Measurements from ENCODE around the gene OPRM1.
"Not testable (repeated sequence)": the region's sequence is repeated elsewhere in the genome, so short reads cannot be mapped to it uniquely, and the experiment has no call there.

OPRM1 gene

DNA sequence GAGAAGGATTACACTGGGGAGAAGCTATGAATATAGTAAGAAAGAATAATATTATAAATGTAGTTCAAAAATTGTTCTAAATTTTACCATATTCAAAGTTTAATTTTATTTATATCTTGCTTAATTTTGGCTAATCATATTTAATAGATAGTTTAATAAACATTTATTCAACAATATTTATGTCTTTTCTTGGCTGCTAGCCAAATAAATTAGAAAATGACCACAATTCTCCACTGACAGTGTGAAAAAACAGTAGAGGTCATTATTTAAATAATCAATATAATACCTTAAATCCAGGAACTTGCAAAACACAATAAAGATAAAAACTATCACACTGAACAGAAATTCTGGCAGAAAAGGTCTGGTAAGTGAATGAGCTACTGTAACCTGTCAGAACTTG is 171.6 kb downstream of the OPRM1 start:
- no peak for DNase-seq

DNA sequence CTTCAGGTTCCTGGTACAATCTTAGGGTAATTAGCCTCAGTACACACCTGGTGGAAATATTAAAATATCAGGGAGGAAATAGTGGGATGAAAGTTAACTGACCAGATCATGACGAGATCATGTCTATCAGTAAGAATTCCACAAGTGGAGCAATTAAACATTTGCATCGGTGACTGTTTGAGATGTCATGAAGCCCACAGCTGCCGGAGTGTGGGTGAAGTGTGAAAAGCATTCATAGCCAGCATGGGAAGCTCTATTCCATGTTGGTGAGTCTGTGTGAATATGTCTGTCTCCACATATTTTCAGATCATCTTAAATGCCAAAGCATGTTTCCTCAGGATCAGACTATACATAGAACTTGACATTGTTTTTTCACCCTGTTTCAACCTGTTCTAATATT is 174.7 kb downstream of the OPRM1 start:
- DNase-seq, result no peak

DNA sequence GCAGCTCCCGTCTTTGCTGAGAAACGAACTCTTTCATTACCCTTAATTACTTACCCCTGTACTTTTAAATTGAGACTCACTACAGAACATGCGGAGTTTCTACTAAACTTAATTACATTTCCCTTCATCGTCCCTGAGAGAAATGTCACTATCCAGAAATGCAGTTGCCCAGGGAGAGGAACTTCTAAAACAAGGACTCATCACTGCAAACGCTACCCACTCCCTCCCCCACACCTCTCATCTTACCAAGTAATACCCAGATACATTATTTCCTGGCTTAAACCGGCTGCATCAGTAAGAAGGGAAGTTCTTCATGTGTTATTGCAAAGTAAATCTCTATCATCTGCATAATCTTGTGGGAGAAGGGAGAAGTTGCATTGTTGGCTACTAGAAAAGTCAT is 179.3 kb downstream of the OPRM1 start:
- DNase-seq, result no peak

DNA sequence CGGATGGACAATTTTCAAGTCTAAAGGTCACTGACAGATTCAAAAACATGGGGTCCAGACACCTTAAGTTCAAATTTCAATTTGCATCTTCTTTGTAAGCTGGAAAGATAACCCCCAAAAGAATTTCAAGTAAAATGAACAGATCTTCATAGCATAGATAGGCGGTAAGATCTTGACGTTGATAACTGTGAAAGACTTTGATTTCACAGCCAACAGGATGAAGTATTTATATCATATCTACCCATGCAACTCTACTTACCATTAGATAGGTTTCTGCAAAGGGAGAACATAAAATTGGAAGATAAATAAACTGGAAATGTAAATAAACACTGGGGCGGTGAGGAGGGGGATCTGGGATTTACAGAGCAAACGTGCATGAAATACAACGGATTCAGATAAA is 179.7 kb downstream of the OPRM1 start:
- DNase-seq, result no peak

DNA sequence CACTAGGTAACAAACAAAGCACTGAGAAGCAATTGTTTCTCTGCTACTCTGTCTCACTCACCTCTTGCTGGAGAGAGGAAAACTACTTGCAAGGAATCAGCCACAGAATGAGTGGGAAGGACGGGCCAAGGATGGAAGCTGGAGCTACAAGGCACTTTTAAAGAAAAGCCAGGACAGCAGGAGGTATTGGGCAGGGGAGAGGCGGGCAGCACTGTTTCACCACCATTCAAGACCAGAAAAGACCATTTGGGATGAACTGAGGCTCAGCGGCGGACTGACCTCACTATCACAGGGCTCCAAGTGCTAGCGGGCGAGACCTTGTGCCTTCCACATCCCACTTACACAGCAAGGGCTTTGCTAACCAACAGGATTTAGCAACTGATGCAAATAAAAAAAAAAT is 180.2 kb downstream of the OPRM1 start:
- no peak for DNase-seq

DNA sequence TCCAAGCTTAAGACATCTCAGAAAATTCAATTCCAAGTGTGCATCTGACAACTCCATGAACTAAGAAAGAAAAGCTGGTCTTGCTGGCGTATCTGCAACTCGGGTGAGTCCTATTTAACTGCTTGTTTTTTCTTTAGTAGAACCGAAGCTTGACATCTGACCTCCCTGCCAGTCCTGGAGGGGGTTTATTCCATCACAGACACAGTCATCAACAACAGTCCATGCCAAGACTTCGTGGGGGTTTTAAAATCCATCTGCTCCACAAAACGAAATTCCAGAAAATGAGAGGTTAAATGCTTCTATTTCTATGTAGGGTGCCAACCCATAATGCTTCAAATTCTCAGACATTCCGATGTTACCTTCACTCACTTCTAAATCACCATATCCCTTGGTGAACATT is 183.7 kb downstream of the OPRM1 start:
- no peak for DNase-seq

DNA sequence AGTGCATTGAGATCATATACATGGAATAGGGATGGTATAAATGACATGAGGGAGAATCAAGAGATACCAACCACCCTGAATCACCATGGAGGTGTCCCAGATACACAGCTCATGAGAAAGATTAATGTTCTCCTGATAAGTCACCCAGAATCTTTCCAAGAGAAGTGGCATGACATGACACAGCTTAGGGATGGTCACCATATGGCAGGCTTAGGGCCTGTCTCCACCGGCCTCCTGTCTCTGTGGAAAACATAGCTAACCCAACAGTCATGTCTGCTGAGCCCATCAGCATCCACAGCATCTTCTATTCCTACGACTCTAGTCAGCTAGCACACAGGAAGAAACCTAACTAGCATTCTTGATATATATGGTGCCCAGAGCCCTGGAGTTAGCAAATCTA is 184.3 kb downstream of the OPRM1 start:
- DNase-seq, result no peak

DNA sequence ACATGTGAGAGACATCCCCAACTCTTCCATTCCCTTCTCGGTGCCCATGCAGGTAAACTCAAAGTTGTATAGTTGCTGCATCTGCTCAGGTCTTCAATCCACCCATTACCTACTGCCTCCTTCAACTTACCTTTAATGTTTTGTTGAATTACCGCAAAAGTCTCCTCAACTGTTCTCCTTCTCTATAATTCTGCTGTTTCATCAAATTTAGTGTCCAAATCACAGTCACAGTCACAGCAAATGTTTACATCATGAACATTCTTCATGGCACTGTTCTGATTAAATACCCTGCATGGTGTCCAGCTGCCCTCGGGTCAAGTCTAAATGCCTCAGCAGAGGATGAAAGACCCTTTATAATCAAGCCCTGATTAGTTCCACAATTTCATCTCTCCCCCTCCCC is 187.4 kb downstream of the OPRM1 start:
- DNase-seq, result no peak

DNA sequence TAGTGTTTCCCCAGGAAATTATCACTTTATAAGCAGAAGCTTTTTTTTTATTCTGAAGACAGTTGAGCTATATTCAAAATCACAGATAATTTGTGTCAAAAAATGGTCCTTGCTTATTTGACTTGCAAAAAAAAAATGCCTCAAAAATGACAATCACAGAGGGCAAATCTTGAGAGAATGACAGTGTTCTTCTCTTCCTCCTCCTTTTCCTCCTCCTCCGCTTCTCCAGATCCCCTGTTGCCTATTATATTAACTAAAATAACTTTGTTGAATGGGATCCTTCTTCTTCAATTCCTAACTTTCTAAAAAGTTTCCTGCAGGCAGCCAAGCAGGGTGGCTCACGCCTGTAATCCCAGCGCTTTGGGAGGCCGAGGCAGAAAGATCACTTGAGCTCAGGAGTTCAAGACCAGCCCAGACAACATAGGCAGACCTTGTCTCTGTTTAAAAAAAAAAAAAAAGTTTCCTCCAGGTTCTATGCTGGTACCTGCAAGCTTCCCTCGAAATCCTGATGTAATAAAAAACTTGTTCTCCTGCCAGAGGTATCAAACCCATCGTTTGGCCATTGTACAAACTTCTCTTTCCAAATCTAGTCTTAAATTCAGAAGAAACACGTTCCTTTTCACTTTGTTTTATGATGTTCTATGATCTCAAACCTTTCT is 189.0 kb downstream of the OPRM1 start:
- DNase-seq, result no peak

DNA sequence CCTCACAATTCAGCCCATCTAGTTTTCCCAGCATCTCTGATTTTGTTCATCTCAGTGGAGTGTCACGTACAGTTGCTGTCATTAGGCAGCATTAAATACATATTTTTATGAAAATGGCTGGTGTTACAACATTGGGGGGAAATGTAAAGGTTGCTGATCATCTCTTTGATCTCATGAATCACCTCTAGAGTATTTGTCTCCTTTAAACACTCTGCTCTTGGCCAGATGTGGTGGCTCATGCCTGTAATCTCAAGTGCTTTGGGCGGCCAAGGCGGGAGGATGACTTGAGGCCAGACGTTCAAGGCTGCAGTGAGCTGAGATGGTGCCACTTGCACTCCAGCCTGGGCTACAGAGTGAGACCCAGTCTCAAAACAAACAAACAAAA is 189.5 kb downstream of the OPRM1 start:
- DNase-seq, result no peak

DNA sequence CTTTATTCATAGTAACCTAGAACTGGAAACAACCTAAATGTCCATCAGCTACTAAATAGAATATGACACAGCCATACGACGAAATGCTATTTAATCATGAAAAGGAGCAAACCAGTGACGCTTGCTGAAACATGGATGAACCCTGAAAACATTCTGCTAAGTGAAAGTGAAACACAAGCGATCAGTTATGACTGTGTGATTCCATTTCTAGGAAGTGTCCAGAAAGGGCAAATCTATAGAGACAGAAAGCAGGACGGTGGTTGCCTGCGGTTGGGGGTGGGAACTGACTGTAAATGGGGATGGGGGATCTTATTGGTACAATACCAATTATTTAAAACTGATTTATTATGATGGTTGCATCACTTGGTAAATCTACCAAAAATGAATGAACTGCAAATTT is 190.7 kb downstream of the OPRM1 start:
- DNase-seq, result no peak

DNA sequence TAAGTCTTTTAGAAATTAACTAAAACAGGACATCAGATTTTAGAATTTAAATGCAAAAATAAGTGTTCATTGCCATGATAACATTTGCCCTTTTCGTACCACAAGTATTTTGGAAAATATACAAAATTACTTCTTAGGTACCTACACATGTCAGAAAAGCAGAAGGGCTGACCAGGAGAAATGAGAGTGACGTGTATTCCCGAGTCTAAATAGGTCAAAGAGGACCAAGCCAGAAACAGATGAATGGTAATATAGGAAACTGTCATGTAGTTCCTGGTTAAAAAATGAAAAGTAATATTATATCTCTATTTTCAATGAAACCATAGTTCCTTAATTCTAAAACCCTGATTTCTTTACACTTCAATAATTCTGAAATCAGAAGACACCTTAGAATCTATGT is 191.4 kb downstream of the OPRM1 start:
- DNase-seq, result no peak

DNA sequence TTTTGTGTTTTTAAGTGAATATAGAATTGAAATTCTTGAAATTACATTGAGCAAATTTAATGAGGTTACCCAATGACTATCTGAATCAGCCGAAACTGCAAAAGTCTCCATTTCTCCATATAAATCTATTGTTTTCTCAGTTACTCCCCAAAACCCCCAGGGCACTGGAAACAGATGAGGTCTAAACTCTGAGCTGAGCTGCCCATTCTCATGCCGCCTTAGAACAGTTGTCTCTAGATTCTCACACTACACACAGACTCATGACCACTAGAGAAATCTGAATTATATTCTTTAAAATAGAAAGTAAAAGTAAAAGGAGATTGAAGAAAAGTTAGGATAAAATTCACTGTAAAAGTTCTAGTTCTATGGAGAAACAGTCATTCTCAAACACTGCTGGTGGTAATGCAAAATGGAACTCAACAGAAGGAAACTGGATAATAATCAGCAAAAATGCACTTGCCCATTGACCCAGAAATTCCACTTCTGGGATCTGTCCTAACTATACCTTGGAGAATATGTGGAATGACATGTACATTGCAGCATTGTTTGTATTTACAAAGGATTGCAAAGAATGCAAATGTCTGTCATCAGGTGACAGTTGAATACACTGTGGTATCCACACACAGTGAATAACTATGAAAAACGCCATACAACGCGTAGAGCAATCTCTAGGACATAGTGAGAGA is 192.0 kb downstream of the OPRM1 start:
- DNase-seq, result no peak

DNA sequence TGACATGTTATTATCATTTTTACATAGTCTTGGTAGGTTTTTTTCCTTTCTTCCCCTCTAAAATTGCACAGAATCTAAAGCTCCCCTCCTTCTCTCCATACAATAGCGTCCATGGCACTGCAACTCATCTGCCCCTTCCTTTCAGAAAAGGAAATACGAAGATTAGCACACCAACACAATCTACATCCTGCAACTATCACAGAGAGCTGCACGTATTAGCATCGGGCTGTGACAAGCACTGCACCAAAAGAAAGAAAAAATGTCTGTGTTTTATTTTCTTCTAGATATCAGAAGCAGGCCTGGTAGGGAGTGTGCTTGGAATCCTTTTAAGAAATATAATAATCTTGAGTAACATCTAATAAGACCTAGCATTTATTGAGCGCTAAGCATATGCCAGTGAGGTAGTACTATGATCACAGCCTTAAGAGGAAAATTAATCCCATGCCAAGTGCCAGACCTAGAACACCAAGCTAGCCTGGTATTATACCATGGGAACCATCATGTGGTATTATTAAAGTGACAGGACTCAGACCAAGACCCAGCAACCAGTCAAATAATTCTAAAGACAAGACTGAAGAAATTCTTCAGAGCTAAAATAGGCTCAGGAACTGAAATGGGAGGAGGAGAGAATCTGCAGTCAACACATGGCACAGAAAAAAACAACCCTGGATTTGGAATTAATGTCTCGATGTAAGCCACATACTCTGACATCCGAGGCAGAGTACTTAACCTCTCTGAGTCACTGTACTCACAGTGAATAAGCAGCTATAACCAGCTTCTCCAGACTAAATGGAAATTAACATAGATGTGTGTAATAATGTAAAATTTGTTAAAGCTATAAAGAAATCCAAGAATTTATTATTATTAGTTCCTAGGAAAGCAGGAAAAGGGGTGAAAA is 193.2 kb downstream of the OPRM1 start:
- no peak for DNase-seq

DNA sequence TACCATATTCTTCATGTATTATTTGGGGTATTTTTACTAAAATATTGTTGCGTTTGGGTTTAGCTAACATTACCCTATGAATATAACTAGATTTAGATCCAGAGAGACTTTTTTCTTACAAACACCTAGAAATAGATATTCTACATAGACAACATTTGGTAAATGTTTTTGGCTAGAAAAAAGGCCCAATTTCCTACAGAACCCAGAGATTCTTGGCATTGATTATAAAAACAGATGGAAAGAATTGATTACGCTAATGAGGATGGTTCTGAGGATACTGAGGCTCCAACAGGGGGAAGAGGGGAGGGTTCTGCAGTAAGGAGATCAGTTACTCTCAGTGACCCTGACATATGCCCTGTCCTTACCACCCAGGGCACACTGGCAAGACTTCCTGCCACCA is 194.3 kb downstream of the OPRM1 start:
- DNase-seq, result no peak

DNA sequence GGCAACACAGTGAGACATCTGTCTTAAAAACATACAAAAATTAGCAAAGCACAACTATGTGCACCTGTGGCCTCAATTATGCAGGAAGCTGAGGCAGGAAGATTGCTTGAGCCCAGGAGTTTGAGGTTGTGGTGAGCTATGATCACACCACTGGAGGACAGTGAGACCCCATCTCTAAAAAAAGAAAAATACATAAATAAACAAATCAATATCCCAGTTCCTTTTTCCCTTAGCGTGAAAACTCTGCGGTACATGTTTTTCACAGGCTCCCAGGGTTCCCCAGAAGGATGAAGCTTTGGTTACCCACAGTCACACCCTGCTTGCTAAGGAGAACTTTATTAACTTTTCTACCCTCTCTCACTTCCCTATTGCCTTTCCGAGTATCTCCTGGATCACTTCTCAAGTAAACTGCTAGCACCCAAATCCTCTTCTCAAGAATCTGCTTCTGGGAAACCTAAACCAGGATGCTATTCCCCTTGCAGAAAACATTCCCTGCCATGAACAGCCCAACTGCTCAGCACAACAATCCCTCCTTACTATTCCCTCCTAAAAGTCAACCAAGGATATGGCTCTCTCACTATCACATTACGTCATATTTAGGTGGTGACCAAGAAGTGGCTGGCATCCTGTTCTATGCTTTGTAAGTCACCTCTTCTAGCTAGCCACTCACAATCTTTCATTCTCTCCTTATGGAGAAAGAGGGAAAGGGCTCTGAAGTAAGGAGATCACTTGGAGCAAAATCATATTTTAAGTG is 195.2 kb downstream of the OPRM1 start:
- DNase-seq, result no peak

DNA sequence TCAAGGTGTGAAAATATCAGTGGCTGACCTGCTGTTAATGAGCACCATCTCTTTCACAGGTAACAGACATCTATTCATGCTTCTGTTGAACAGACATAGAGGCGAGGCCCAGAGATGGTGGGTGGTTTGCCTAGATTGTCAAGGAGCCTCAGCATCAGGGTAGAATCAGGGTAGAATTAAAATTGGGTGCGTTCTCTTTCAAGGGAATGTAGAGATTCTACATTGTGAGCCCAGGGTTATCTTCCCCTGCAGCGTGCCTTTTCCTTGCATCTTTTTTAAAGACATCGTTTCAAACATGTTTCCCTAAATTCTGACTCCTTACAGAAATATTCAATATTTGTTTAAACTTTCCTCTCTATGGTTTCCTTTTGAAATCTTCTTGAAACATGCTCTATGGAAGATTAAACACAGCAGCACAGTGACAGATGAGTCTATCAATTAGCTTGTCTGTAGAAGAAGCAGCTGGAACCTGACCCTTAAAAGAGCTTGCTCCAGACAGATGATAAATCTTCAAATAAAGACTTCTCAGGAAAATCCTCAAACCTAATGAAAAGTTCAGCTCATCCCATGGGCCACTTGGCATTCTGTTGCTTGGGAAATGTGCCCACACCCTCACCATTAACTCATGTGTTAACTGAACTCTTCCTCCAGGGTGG is 197.7 kb downstream of the OPRM1 start:
- DNase-seq, result no peak

DNA sequence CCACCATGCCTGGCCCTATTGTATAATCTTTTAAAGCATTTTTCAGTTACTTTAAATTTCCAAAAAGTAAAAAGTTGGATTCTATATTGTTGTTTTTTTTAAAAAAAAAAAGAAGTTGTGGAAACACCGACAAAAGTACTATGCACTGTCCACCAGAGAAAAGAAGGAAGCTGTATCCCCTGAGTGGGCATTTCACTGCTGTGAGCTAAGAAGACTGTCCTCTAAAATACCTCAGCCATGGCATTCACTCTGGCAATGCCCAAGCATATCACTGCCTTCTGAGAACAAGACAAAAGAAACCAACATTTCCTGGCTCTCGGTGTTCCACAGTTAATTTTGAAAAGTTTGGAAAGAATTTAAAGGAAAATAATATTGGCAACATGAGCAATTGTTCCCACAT is 199.8 kb downstream of the OPRM1 start:
- DNase-seq, result no peak

DNA sequence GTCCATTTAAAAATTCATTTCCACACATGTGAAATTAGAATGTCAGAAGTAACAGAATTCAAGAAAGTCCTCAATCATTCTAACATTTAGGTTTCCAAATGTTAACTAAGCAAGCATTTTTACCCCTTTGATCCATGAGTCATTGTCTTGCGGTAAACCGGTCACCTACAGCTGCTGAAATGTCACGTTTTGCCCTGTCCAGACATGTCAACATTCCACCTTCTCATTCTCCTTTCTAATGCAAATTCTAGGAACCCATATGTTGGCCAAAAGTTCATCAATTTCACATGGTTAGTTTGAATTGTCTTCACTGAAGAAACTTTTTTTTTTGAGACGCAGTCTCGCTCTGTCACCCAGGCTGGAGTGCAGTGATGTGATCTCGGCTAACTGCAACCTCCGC is 200.4 kb downstream of the OPRM1 start:
- DNase-seq, result no peak

DNA sequence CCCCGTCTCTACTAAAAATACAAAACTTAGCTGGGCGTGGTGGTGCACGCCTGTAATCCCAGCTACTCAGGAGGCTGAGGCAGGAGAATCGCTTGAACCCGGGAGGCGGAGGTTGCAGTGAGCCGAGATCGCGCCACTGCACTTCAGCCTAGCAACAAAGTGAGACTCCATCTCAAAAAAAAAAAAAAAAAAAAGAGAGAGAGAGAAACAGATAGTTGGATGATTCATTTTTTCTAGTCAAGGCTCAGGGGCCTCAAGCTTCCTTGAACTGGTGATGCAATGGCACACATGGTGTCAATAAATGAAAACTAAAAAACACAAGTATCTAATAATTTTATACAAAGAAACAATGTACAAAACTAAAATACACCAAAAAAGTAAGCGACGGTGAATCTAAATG is 202.0 kb downstream of the OPRM1 start:
- DNase-seq, result not testable (repeated sequence)

DNA sequence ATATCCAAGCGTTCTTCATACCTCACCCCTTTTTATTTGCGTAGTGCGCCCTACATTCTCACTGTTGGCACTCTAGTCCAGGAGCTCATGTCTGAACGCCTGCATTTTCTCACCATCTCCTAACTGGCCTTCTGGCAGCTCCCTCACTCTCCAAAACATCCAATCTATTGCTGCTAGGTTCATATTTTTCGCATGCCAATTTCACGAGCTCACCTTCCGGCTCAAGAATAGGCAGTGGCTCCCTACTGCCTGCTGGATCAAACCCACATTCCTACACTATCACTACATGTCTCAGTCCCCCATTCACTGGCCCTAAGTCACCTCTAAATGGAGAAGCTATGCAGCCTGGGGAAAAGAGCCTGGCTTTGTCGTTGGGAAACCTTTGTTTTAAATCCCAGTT is 202.5 kb downstream of the OPRM1 start:
- no peak for DNase-seq

DNA sequence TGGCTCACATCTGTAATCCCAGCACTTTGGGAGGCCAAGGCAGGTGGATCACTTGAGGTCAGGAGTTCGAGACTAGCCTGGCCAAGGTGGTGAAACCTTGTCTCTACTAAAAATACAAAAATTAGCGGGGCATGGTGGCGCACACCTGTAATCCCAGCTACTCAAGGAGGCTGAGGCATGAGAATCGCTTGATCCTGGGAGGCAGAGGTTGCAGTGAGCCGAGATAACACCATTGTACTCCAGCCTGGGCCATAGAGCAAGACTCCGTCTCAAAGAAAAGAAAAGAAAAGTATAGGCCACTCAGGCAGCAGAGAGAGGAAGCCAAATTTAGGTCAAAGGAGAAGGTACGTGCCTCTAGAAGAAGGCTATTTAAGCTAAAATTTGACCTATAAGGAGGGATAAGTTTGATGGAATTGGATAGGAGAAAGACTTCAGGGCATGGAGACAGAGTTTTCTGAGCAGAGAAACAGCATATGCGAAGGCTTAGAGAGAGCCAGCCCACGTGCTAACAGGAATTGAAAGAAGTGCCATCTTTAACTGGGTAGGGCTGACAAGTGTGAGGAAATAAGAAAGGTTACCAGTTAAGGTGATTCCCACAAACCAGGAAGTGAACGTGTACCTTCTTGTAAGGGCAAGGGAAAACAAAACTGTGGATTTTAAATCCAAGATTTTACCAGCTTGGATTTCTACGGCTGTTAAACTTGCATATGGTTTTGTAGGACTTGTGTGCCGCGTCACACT is 203.7 kb downstream of the OPRM1 start:
- no peak for DNase-seq

All from AML-193 (cell line).